ENCODE results near the gene SHQ1.
"Not testable (repeated sequence)": the region's sequence is repeated elsewhere in the genome, so short reads cannot be mapped to it uniquely, and the experiment has no call there.

The SHQ1 gene

GRCh38 chr3:72800869-72801268, 47.4 kb downstream of the SHQ1 start:
- DNase-seq (ENCODE audit: low read depth in 3 of 3): no peak

DNA sequence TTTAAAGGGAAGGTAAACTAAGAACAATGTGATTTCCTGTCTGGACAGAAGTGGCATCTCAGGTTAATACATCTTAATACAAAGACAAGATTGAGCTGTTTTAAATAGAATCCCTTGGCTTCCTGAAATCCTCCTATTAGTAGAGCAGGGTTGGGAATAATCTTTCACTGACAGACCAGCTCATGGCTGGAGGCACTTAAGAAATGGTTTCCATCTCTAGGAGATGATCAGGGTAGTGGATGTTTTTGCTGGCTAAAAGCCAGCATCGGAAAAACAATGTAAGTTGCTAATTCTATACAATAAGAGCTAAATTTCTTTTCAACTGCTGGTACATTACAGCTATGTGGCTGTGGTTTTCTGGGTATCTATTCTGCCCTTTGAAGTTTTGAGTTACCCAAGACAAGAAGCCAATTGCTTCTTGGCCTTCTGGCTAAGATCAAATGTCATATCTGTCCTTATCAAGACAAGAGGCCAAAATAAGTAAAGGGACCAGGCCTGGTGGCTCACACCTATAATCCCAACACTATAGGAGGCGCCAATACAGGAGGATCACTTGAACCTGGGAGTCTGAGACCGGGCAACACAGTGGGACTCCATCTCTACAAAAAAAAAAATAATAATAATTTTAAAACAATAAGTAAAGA, 49.6 kb downstream of the SHQ1 start:
- DNase-seq (ENCODE audit: low read depth in 3 of 3): no peak

DNA sequence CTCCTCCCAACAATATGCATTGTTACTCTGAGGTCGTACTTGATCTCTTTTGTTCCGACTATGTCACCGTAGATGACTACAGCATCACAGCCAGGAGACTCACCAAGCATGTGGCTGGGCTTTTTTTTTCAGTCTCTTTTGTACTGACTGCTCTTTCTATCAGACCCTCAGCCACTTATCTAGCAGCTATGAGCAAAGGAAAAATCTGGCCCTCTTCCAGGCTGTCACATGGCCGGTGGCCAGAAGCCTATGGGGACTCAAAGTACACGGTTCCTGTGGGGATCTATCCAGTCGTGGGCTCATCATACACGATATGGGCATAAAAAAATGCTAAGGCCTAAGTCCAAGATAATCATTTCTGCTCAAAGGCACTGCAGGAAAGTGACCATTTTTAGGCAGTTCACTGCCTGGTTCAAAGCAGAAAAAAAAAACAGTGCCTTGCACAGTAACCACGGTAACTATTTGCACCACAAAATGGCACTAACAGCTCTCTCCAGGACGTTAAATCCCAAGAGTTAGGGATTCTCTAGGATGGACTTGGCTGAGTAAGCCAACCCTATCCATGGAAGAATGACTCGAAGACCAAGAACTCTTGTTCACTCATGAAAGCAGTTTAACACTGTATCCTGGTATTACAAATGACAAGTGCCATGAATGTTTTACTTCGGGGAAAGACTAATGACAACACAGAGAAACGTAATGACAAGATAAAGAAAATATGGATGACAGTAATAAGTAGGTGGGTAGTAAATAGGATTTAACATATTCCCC, 50.3 kb downstream of the SHQ1 start:
- no peak for DNase-seq (ENCODE audit: low read depth in 3 of 3)

DNA sequence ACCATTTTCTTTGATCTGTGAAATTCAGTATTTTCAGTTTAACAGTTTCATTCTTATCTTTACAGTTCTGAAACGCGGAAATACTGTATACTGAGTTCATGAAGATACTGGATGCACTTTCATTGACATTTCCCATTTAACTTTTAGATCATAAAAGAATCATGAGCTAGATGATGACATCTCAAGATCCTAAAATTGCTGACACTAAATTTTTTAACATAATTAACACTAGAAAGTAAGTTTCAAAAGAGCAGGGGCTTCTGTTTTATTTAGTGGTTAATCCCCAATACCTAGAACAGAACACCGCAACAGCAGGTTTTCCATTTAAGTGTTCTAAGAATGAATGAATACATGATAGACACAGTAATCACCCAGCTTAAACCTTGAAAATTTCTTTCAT, 54.2 kb downstream of the SHQ1 start:
- no peak for DNase-seq (ENCODE audit: low read depth in 3 of 3)

- no peak for DNase-seq (ENCODE audit: low read depth in 3 of 3)
These were observed 57.1 kb downstream of the SHQ1 start for GRCh38 chr3:72791161-72791560.

DNA sequence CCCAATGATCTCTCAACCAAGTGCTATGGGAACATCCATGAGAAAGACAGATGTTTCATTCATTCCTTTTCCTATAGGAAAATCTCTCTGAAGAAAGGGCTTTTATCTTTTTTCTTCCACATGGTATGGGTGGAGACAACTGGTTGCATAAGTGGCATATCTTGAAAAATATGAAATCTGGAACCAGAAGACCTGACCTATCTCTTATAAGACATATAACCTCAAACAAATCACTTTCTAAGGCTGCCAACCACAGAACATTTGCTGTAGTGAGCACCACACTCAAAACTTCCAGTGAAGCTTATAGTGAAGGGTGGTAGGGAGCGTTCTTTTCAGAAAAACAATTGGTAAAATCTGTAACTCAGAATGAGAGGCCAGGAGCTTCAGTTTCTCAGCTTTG, 58.5 kb downstream of the SHQ1 start:
- DNase-seq (ENCODE audit: low read depth in 3 of 3): no peak

DNA sequence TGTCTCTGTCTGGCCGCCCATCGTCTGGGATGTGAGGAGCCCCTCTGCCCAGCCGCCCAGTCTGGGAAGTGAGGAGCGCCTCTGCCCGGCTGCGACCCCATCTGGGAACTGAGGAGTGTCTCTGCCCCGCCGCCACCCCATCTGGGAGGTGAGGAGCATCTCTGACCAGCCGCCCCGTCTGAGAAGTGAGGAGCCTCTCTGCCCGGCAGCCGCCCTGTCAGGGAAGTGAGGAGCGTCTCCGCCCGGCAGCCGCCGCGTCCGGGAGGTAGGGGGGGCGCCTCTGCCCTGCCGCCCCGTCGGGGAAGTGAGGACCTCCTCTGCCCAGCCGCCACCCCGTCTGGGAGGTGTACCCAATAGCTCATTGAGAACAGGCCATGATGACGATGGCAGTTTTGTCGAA, 60.0 kb downstream of the SHQ1 start:
- not testable (repeated sequence) for DNase-seq (ENCODE audit: low read depth in 3 of 3)

DNA sequence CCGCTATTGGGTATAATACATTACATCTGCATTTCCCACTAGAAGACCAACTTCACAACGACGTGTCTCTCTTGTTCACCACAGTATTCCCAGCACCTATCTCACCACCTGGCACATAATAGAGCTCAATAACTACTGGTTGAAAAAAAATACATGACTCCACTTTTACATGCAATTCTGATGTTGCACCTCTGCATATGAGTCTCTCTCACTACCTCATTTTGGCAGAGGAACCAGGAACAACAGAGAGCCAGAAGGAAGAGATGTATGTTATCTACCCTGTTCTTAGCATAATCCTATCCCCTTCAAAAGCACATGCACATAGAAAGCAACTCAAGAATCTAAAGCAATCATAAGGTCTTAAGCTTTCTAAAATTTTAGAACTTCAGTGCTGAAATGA, 61.6 kb downstream of the SHQ1 start:
- DNase-seq (ENCODE audit: low read depth in 3 of 3): no peak

DNA sequence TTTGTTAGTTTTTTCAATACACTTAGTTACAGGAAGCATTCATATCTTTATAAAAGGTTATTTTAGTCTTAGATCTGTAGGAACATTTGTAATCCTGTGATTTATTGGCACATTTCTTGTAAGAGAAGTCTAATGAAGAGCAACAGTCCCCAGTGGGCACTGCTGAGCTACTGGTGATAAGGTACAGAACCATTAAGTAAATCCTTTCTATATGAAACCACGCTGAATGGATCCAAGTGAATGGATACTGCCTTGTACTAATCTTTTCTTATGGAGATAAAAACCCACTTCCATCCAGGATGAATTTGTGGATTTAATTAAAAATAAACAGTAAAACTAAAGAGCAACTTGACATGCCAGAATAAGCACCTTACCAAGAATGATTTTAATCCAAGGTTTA, 64.0 kb downstream of the SHQ1 start:
- no peak for DNase-seq (ENCODE audit: low read depth in 3 of 3)

DNA sequence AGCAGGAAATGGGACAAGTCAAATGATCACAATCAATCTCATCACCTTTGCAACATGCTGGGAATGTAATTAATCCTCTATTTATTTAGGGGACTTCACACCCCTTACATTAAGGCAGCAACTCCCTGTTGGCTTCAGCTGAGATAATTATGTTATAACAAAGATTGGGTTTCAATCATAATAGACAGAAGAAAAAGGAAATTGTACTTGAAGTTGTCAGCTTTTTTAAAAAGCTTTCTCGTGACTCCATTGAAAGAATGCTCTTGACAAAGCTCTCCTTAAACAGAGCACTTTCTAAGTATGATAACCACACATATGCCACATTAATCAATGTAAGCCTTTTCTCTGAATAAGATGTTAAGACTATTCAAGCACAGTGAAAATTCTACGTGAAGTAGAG, 65.7 kb downstream of the SHQ1 start:
- no peak for DNase-seq (ENCODE audit: low read depth in 3 of 3)

GRCh38 chr3:72769758-72770540, 78.3 kb downstream of the SHQ1 start:
- DNase-seq (ENCODE audit: low read depth in 3 of 3): no peak

GRCh38 chr3:72768936-72769335, 79.3 kb downstream of the SHQ1 start:
- no peak for DNase-seq (ENCODE audit: low read depth in 3 of 3)

DNA sequence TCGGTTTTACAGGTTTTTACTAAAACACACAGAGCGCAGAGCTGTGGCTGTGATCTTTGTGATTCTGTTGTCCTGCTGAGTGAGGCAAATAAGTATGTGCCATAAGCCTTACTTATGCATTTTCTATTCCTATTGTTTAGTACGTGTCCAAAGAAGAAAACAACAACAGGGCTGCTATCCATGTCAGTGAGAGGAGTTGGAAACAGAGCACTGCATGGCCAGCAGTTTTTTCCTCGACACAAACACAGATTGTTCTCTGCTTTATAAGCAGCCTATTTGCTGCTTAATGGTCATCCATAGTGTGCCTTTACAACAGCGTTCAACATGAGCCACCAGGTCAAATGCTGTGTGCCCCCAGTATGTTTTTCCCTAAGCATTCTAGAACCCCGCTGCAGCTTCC, 79.8 kb downstream of the SHQ1 start:
- DNase-seq (ENCODE audit: low read depth in 3 of 3): no peak

- DNase-seq (ENCODE audit: low read depth in 3 of 3): no peak
These were observed 80.2 kb downstream of the SHQ1 start for GRCh38 chr3:72768006-72768441.

DNA sequence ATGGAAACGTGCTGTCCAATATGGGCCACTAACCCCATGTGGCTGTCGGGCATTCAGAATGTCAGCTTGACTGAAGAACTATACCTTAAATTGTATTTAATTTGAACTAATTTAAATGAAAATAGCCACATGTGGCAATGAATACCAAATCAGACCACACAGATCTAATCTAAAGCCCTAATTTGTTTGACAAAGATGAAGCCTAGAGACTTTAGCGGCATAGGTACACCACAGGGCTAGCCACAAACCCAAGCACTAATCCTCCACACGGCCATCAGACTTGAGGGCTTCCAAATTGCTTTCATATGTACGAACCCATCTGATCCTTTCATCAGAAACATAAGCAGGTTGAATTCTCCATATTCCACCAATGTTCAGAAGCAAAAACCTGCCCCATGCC, 81.4 kb downstream of the SHQ1 start:
- DNase-seq (ENCODE audit: low read depth in 3 of 3): no peak

DNA sequence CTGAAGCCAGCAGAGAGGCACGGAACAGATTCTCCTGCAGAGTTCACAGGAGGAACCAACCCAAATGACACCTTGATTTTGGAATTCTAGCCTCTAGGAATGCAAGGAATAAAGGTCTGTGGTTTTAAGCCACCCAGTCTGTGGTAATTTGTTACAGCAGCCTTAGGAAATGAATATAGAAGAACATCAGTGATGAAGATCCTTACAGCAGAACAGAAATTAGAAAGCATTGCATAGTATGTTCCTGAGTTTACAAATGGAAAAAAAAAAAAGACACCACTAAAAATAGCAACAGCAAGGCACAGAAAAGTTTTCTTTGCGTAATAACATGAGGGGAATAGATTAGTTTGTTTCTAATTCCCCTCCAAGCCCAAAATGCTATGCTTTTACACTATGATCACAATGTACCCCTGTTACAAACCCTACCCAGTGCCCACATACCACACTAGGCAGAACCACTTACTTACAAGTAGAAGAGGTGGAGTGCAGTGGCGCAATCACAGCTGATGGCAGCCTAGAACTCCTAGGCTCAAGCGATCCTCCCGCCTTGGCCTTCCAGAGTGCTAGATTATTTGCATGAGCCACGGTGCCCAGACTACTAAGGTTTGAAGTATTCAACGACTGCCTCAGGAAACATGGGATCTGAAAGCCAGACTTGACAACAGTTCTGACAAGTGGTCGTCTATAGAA, 84.3 kb downstream of the SHQ1 start:
- DNase-seq (ENCODE audit: low read depth in 3 of 3): no peak

DNA sequence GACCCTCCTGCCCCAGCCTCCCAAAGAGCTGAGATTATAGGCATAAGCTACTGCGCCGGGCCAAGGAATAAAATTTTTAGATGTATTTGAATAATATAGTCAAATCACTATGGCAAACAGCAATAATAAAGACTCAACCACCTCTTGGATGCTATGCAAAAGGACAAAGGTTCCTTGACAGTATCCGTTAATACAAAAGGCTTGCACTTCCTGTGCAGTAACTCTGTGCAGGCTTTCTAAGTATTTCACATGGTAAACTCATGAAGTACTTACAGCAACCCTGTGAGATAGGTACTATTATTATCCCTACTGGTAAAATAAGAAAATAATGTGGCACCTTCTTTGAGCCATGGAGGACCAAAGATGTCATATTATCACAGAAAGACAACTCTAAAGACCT, 86.8 kb downstream of the SHQ1 start:
- no peak for DNase-seq (ENCODE audit: low read depth in 3 of 3)

- DNase-seq (ENCODE audit: low read depth in 3 of 3): no peak
These were observed 88.0 kb downstream of the SHQ1 start for GRCh38 chr3:72760225-72760624.

DNA sequence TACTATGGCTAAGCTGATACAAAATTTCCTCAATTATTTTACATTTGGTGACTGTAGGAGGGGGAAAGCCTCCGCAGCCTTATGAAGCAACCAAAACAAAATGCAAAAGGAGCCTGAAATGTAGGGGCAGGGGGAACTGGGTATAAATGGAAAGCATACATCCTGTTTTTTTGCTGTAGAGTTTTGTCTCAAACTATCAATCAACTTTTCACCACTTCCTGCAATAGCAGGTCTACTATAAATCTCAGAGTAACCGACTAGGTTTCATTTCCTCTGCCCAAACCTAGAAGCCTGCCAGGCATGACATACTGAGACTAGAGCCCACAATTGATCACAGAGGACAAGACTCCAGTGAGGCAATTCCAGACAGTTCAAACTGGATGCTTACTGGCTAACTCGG, 91.3 kb downstream of the SHQ1 start:
- no peak for DNase-seq (ENCODE audit: low read depth in 3 of 3)

DNA sequence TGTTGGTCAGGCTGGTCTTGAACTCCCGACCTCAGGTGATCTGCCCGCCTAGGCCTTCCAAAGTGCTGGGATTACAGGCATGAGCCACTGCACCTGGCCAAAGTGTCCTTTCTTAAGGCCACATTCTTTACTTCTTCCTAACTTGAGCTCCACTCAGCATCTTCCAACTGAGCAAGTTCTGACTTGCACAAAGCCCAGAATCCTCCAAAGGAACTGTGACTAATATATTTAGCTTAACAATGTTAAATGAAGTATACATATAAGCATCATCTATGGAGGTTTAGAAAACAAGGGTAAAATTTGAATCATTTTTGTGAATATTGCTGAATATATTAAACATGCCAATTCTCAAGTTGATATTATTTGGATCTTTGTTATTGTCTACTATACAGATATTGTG, 93.7 kb downstream of the SHQ1 start:
- no peak for DNase-seq (ENCODE audit: low read depth in 3 of 3)

GRCh38 chr3:72753495-72753894, 94.8 kb downstream of the SHQ1 start:
- no peak for DNase-seq (ENCODE audit: low read depth in 3 of 3)

- DNase-seq (ENCODE audit: low read depth in 3 of 3): no peak
These were observed 97.8 kb downstream of the SHQ1 start for GRCh38 chr3:72750405-72750965.
